DMS53 treated with DMSO at 0.1 percent for 48 hours (cell line): ENCODE measurements around the gene SORBS2.

Source experiments
- DNase-seq: peaks from one replicate; lab custom pipeline; 2025; ENCODE audit not compliant: unreplicated experiment; lab: John Stamatoyannopoulos, UW

SORBS2 gene

GRCh38 chr4:185742766-185743165, 69.2 kb downstream of the SORBS2 start:
- DNase-seq, result peak; percentile 7

- no peak for DNase-seq
Observed at GRCh38 chr4:185741795-185742194, 70.2 kb downstream of the SORBS2 start.

GRCh38 chr4:185740471-185740873, 71.5 kb downstream of the SORBS2 start:
- no peak for DNase-seq

- DNase-seq, result no peak
Observed at GRCh38 chr4:185738820-185739219, 73.2 kb downstream of the SORBS2 start.

GRCh38 chr4:185738038-185738552, 73.9 kb downstream of the SORBS2 start:
- DNase-seq, result no peak

GRCh38 chr4:185737489-185738037, 74.4 kb downstream of the SORBS2 start:
- DNase-seq, result no peak

DNA sequence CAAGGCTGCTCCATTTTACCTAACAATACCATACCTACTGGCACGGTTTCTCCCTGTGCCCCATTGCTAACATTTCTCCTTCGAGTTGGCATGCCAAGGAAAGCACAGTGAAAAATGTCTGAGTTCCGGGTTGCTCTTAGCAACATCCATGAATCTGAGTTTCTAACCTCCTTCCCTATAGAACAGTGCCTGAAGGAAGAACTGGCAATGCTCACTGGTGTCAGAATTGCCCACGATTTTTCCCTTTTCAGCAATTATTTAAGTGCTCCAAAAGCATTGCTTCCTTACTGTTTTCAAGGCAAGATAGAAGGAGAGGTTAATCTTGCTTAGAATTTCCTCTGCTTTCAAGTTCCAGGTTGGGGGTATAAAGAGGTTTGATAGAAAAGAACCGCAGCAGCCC, 75.1 kb downstream of the SORBS2 start:
- DNase-seq, result no peak

DNA sequence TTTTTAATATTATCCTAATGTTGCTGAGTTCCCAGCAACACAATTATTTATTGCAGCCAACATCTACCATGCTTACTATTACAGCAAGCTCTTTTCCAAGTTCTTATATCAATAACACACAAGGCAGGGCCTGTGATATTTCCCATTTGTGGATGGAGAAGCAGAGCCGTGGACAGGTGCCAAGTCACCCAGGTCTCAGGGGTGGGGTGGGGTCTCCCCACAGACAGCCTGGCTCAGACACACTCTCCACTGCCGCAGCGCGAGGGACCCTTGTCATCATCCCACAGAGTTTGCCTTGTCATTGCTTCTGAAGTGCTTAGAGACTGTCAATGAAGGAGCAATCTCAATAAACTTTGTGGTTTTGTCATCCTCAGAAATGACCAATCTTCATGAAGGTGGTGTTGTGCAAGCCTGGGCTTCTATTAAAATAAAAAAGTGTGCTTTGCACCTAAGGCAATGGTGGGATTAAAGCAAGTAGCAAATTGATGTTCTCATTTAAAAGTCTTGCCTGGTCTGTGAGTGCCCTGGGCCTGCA, 76.1 kb downstream of the SORBS2 start:
- no peak for DNase-seq

GRCh38 chr4:185734930-185735329, 77.1 kb downstream of the SORBS2 start:
- DNase-seq, result no peak

DNA sequence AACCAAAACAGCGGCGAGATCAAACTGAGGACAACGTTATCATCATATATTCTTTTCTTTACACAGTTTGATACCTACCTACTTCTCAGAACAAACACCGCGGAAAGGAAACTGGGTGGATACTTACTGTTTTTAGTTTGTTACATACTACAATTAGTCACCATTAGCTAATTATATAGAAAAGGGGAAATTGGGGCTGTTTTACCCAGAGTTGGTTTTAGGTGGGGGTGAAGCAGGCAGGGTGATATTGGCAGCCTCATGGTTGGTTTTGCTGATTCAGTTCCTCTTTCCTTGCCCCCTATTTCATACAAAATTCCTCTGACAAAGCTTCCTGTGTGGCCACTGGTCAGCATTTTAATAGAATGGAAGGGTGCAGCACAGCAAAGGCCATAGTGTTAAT, 77.8 kb downstream of the SORBS2 start:
- DNase-seq, result no peak

- no peak for DNase-seq
Observed at GRCh38 chr4:185730849-185731608, 81.0 kb downstream of the SORBS2 start.

- DNase-seq, result peak; percentile 59
Observed at GRCh38 chr4:185730387-185730786, 81.6 kb downstream of the SORBS2 start.

GRCh38 chr4:185729391-185729804, 82.6 kb downstream of the SORBS2 start:
- no peak for DNase-seq

DNA sequence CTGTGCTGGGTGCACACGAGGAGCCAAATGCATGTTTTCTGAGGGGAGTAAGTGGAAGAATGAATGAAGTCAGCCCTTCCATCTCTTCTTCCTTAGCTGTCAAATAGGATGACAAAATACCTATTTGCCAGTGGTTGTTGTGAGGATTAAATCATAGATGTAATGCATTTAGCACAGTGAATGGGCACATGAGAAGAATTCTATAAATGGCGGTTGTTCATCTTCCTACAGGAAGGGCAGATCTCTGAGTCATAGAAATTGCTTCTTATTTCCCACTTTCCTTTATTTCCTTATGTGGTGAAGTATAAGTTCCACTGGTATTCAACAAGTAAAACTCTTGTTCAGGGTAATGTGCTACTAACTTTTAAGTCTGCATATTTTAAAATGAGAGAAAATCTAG, 83.1 kb downstream of the SORBS2 start:
- DNase-seq, result no peak

DNA sequence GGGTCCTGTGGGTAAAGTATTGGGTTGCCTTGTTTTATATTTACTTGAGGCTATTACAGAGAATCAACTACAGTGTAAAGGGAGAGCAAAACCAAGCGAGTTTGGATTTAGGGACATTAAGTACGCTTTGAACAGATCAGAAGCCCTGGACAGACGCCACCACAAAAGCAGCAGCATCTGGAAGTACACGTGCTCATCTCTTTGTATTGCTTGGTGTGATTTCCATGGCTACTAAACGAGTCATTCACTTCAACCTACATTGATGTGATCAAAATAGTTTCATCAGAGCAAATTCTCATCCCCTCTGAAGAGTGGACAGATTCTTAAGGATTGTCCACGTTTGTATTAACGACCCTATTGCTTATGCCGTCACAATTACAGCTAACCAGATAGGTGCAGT, 85.1 kb downstream of the SORBS2 start:
- DNase-seq, result no peak

DNA sequence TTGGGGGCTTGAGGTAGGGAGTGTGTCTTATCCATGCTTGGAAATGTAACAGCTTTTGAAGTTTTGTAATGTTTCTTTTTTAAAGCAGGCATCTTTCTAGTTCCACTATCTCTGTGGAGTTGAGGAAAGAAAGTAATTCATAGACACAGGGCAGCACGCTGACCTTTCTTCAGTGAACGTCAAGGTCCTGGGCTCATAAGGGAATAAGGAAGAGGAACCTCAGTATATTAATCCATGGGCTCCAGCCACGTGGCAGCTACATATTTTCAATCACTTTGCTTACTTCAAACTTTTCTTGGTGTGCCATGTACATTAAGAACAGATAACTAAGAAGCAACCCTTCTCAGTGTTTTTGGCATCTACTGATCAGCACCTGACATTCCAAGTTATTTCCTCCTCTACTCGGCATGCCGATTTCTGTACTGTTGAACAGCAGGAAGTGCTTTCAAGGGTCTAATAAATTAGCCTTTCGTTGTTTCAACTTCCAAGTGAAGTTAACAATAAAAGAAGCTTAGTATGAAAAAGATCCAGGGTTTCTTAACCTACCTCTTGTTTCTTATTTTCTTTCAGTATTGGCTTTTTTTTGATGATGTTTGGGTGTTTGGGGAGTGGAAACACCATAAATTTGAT, 88.2 kb downstream of the SORBS2 start:
- no peak for DNase-seq

- DNase-seq, result peak; percentile 55
Observed at GRCh38 chr4:185722029-185722316, 90.0 kb downstream of the SORBS2 start.

- DNase-seq, result no peak
Observed at GRCh38 chr4:185721190-185722028, 90.6 kb downstream of the SORBS2 start.

GRCh38 chr4:185719500-185719858, 92.5 kb downstream of the SORBS2 start:
- DNase-seq, result no peak

GRCh38 chr4:185718578-185719499, 93.2 kb downstream of the SORBS2 start:
- DNase-seq, result no peak
